K562 (cell line): ENCODE measurements around the gene DNASE1L1. TPM values are rescaled to one million over a fixed set of nuclear protein-coding genes. Genes with fewer than 3 reads are reported as not detected.

Experiments used
- CHCHD3 ChIP-seq: fragments of 250-450 bp; sonication (Bioruptor Pico); IDR thresholded peaks from 2 replicates; pipeline ENCODE4 v2.1.2; 2022; ENCODE audit warnings: mild to moderate bottlenecking
- HDAC8 ChIP-seq: fragments of 450-650 bp; IDR thresholded peaks from 2 replicates; pipeline ENCODE4 v1.6.1; 2016; ENCODE audit warnings: mild to moderate bottlenecking, missing genetic modification characterization, moderate library complexity, missing compliant biosample characterization
- HIVEP1 ChIP-seq: fragments of 250-450 bp; sonication (Bioruptor Pico); IDR thresholded peaks from 2 replicates; pipeline ENCODE4 v1.4.0; 2020; ENCODE audit warnings: mild to moderate bottlenecking
- IRF9 ChIP-seq: fragments of 450-650 bp; IDR thresholded peaks from 2 replicates; pipeline ENCODE4 v1.6.1; 2016; ENCODE audit warnings: missing biosample characterization, missing genetic modification characterization
- MBD2 ChIP-seq: sonication (generic); IDR thresholded peaks from 2 replicates; pipeline ENCODE4 v1.6.1; 2016; ENCODE audit warnings: low read depth, borderline replicate concordance
- NCOA6 ChIP-seq: fragments of 450-650 bp; IDR thresholded peaks from 2 replicates; pipeline ENCODE4 v1.6.1; 2017; ENCODE audit warnings: mild to moderate bottlenecking
- PHTF2 ChIP-seq: fragments of 250-450 bp; sonication (Bioruptor Pico); IDR thresholded peaks from 2 replicates; pipeline ENCODE4 v1.5.0; 2021; ENCODE audit warnings: mild to moderate bottlenecking
- SIN3A ChIP-seq, 2 experiments: fragments of 150-350 bp in 1 of 2; IDR thresholded peaks; 2 replicates each; pipeline ENCODE4 v1.6.1; 2011 to 2016; ENCODE audit warnings: borderline replicate concordance in 2 of 2, low read depth in 2 of 2, low read length in 2 of 2, mild to moderate bottlenecking in 2 of 2, moderate library complexity in 2 of 2; ENCODE audit not compliant: control insufficient read depth in 1 of 2
- SIRT6 ChIP-seq: IDR thresholded peaks from one replicate; pipeline ENCODE4 v1.6.1; 2012; ENCODE audit warnings: low read depth, mild to moderate bottlenecking, control low read depth, inconsistent platforms, low read length, moderate library complexity
- TFAM ChIP-seq: fragments of 250-450 bp; sonication (Bioruptor Pico); conservative IDR thresholded peaks from 2 replicates; pipeline ENCODE4 v1.5.0; 2021; ENCODE audit warnings: mild to moderate bottlenecking, moderate library complexity
- ZBTB5 ChIP-seq: fragments of 450-650 bp; IDR thresholded peaks from 2 replicates; pipeline ENCODE4 v1.6.1; 2017; ENCODE audit warnings: antibody characterized with exemption
- ZNF12 ChIP-seq: sonication (generic); formaldehyde crosslinking; IDR thresholded peaks from 2 replicates; pipeline ENCODE4 v1.4.0; 2020; ENCODE audit warnings: mild to moderate bottlenecking, missing genetic modification reagents
- ZNF436 ChIP-seq: fragments of 250-450, 450-650 bp; sonication (Bioruptor Pico); formaldehyde crosslinking; IDR thresholded peaks from 2 replicates; pipeline ENCODE4 v1.7.0; 2020; ENCODE audit warnings: mild to moderate bottlenecking
- polyA plus RNA-seq, 8 experiments: library from polyadenylated mRNA; depleted of rRNA in 4 of 8; stranded (reverse) in 5 of 8; unstranded in 3 of 8; fragments of >200 nt; fragmentation: Nextera tagmentation in 2 of 8; fragmentation: Illumina TruSeq in 1 of 8; extraction: Ambion mirVana in 2 of 8; extraction: Trizol in 1 of 8; gene quantifications; 2 replicates each; pipeline versions ENCODE4 v1.2.1 to v1.2.3, GENCODE V29; 2011 to 2014; ENCODE audit warnings: inconsistent platforms in 1 of 8, missing spikeins in 1 of 8
- total RNA-seq, 7 experiments: library from RNA; depleted of rRNA in 6 of 7; stranded (reverse); fragments of >200 nt in 6 of 7; fragmentation: Illumina TruSeq in 2 of 7; extraction: Trizol in 2 of 7; gene quantifications; 2 replicates each; pipeline versions ENCODE4 v1.2.1 to v1.2.3, GENCODE V29; 2011 to 2021; ENCODE audit warnings: low replicate concordance in 1 of 7
- TF ChIP-seq, protein P1 (sequence below): sonication (generic); formaldehyde crosslinking; IDR thresholded peaks from 2 replicates; pipeline ENCODE4 v1.8.0; 2022; ENCODE audit warnings: mild to moderate bottlenecking, missing genetic modification reagents
- TF ChIP-seq, protein P2 (sequence below): fragments of 250-450 bp; sonication (Bioruptor Pico); IDR thresholded peaks from 2 replicates; pipeline ENCODE4 v1.5.0; 2020; ENCODE audit warnings: mild to moderate bottlenecking
- TF ChIP-seq, protein P3 (sequence below): fragments of 250-450 bp; sonication (Bioruptor Pico); IDR thresholded peaks from 2 replicates; pipeline ENCODE4 v1.8.0; 2022; ENCODE audit warnings: moderate library complexity, mild to moderate bottlenecking, inconsistent platforms
- TF ChIP-seq, protein P4 (sequence below): fragments of 250-450 bp; sonication (Bioruptor Pico); IDR thresholded peaks from 2 replicates; pipeline ENCODE4 v1.5.0; 2020; ENCODE audit warnings: mild to moderate bottlenecking, borderline replicate concordance

DNASE1L1 gene
- total and polyA plus RNA-seq, 9 of the 15 experiments (the other 6 are each of a cell fraction or from before 2014, with no cell fraction given) = 0.73 to 12.6 (median 7.9) TPM

- TF ChIP-seq, protein P1, sequence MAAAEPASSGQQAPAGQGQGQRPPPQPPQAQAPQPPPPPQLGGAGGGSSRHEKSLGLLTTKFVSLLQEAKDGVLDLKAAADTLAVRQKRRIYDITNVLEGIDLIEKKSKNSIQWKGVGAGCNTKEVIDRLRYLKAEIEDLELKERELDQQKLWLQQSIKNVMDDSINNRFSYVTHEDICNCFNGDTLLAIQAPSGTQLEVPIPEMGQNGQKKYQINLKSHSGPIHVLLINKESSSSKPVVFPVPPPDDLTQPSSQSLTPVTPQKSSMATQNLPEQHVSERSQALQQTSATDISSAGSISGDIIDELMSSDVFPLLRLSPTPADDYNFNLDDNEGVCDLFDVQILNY (CRISPR knock-in tag) = no peak
- TF ChIP-seq NCOA6 (no peak), HIVEP1 (CRISPR knock-in tag) (no peak), HDAC8 (tag) (no peak), TFAM (CRISPR knock-in tag) (no peak), MBD2 (peak; percentile 96), PHTF2 (CRISPR knock-in tag) (no peak), ZNF12 (CRISPR knock-in tag) (no peak), ZBTB5 (no peak), ZNF436 (CRISPR knock-in tag) (no peak), IRF9 (no peak), CHCHD3 (no peak), SIRT6 (no peak), SIN3A (IDR thresholded peaks at IDR 0.05; ENCODE audit: borderline replicate concordance in 2 of 2, control insufficient read depth in 1 of 2, low read depth in 2 of 2, low read length in 2 of 2) (peak in 1 of 2 experiments; percentile 53; a peak in 2 of 4 replicates)
- TF ChIP-seq, protein P2, sequence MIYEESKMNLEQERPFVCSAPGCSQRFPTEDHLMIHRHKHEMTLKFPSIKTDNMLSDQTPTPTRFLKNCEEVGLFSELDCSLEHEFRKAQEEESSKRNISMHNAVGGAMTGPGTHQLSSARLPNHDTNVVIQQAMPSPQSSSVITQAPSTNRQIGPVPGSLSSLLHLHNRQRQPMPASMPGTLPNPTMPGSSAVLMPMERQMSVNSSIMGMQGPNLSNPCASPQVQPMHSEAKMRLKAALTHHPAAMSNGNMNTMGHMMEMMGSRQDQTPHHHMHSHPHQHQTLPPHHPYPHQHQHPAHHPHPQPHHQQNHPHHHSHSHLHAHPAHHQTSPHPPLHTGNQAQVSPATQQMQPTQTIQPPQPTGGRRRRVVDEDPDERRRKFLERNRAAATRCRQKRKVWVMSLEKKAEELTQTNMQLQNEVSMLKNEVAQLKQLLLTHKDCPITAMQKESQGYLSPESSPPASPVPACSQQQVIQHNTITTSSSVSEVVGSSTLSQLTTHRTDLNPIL (CRISPR knock-in tag) = no peak
- TF ChIP-seq, protein P3, sequence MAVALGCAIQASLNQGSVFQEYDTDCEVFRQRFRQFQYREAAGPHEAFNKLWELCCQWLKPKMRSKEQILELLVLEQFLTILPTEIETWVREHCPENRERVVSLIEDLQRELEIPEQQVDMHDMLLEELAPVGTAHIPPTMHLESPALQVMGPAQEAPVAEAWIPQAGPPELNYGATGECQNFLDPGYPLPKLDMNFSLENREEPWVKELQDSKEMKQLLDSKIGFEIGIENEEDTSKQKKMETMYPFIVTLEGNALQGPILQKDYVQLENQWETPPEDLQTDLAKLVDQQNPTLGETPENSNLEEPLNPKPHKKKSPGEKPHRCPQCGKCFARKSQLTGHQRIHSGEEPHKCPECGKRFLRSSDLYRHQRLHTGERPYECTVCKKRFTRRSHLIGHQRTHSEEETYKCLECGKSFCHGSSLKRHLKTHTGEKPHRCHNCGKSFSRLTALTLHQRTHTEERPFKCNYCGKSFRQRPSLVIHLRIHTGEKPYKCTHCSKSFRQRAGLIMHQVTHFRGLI (CRISPR knock-in tag) = no peak
- TF ChIP-seq, protein P4, sequence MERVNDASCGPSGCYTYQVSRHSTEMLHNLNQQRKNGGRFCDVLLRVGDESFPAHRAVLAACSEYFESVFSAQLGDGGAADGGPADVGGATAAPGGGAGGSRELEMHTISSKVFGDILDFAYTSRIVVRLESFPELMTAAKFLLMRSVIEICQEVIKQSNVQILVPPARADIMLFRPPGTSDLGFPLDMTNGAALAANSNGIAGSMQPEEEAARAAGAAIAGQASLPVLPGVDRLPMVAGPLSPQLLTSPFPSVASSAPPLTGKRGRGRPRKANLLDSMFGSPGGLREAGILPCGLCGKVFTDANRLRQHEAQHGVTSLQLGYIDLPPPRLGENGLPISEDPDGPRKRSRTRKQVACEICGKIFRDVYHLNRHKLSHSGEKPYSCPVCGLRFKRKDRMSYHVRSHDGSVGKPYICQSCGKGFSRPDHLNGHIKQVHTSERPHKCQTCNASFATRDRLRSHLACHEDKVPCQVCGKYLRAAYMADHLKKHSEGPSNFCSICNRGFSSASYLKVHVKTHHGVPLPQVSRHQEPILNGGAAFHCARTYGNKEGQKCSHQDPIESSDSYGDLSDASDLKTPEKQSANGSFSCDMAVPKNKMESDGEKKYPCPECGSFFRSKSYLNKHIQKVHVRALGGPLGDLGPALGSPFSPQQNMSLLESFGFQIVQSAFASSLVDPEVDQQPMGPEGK (CRISPR knock-in tag) = no peak
These were observed 19.4 kb upstream of the DNASE1L1 start, which contains the start of gene ATP6AP1 (continued) for GRCh38 chrX:154428176-154429171.
